K562 (cell line): Measurements from ENCODE around the gene SMAGP. TPM values are rescaled to one million over a fixed set of nuclear protein-coding genes. Genes with fewer than 3 reads are reported as not detected.
A peak's percentile ranks its signal among the peaks of the same experiment; 100 is the strongest.

ENCODE experiments used
- AFF4 ChIP-seq: sonication (generic); formaldehyde crosslinking; IDR thresholded peaks from 2 replicates; pipeline ENCODE4 v1.8.0; 2023; ENCODE audit warnings: mild to moderate bottlenecking, missing genetic modification reagents
- E2F5 ChIP-seq: sonication (generic); formaldehyde crosslinking; IDR thresholded peaks from 2 replicates; pipeline ENCODE4 v1.8.0; 2022; ENCODE audit warnings: mild to moderate bottlenecking, missing genetic modification reagents
- ELK1 ChIP-seq: sonication (generic); formaldehyde crosslinking; IDR thresholded peaks from 2 replicates; pipeline ENCODE4 v1.8.1; 2022; ENCODE audit warnings: missing genetic modification reagents
- GATA2 ChIP-seq: sonication (generic); formaldehyde crosslinking; IDR thresholded peaks from 2 replicates; pipeline ENCODE4 v1.4.0; 2020; ENCODE audit warnings: mild to moderate bottlenecking, missing genetic modification reagents
- KAT7 ChIP-seq: sonication (generic); formaldehyde crosslinking; IDR thresholded peaks from 2 replicates; pipeline ENCODE4 v1.8.0; 2022; ENCODE audit warnings: missing genetic modification reagents, mild to moderate bottlenecking, borderline replicate concordance
- NCOA4 ChIP-seq: fragments of 450-650 bp; IDR thresholded peaks from 2 replicates; pipeline ENCODE4 v1.6.1; 2018; ENCODE audit warnings: mild to moderate bottlenecking; ENCODE audit not compliant: partially characterized antibody
- PTBP1 ChIP-seq: fragments of 200-400 bp; formaldehyde crosslinking; IDR thresholded peaks from 2 replicates; pipeline ENCODE4 v1.6.1; 2017; ENCODE audit warnings: low read depth, low read length
- RBBP5 ChIP-seq: fragments of 200-600 bp; sonication (generic); IDR thresholded peaks from 2 replicates; pipeline ENCODE4 v1.6.1; 2012; ENCODE audit warnings: borderline replicate concordance, mild to moderate bottlenecking, low read length, control low read depth, inconsistent platforms; ENCODE audit not compliant: insufficient read depth, poor library complexity, severe bottlenecking
- SMARCE1 ChIP-seq: fragments of 450-650 bp; IDR thresholded peaks from 2 replicates; pipeline ENCODE4 v1.7.1; 2016; ENCODE audit warnings: mild to moderate bottlenecking
- SOX6 ChIP-seq: fragments of 450-650 bp; IDR thresholded peaks from 2 replicates; pipeline ENCODE4 v1.6.1; 2014; ENCODE audit warnings: mild to moderate bottlenecking
- SP2 ChIP-seq: IDR thresholded peaks from 2 replicates; pipeline ENCODE4 v1.6.1; 2011; ENCODE audit warnings: mild to moderate bottlenecking, low read depth, low read length, moderate library complexity; ENCODE audit not compliant: poor library complexity, severe bottlenecking; ENCODE audit errors: extremely low read depth
- STAT5B ChIP-seq: fragments of 250-450 bp; sonication (Bioruptor Pico); IDR thresholded peaks from 2 replicates; pipeline ENCODE4 v1.8.0; 2021; ENCODE audit warnings: mild to moderate bottlenecking, inconsistent platforms
- TCF7 ChIP-seq: sonication (generic); IDR thresholded peaks from 2 replicates; pipeline ENCODE4 v1.6.1; 2016; ENCODE audit warnings: antibody characterized with exemption, borderline replicate concordance
- TEAD1 ChIP-seq, 2 experiments: fragments of 450-650 bp in 1 of 2; sonication (generic) in 1 of 2; formaldehyde crosslinking; IDR thresholded peaks; 2 replicates each; pipeline versions ENCODE4 v1.4.0 to v1.8.0; 2020 to 2022; ENCODE audit warnings: mild to moderate bottlenecking in 2 of 2, missing genetic modification reagents in 1 of 2
- U2AF1 ChIP-seq: fragments of 200-400 bp; formaldehyde crosslinking; optimal IDR thresholded peaks from 2 replicates; pipeline ENCODE3; 2017; ENCODE audit warnings: mild to moderate bottlenecking, low read depth, low read length, moderate library complexity
- ZC3H8 ChIP-seq: fragments of 450-650 bp; IDR thresholded peaks from 2 replicates; pipeline ENCODE4 v1.6.1; 2017
- ZFX ChIP-seq: sonication (generic); formaldehyde crosslinking; IDR thresholded peaks from 2 replicates; pipeline ENCODE4 v1.8.0; 2022; ENCODE audit warnings: mild to moderate bottlenecking, missing genetic modification reagents, moderate library complexity
- ZKSCAN1 ChIP-seq: fragments of 150-350 bp; IDR thresholded peaks from 2 replicates; pipeline ENCODE4 v1.6.1; 2016; ENCODE audit warnings: low read depth, low read length
- ZNF124 ChIP-seq: sonication (generic); formaldehyde crosslinking; IDR thresholded peaks from 2 replicates; pipeline ENCODE4 v1.8.1; 2022; ENCODE audit warnings: missing genetic modification reagents
- ZNF384 ChIP-seq: IDR thresholded peaks from 2 replicates; pipeline ENCODE4 v1.6.1; 2012; ENCODE audit warnings: low read depth, low read length, improper control_type of control experiment
- ZNF449 ChIP-seq: fragments of 250-450 bp; sonication (Bioruptor Pico); IDR thresholded peaks from 2 replicates; pipeline ENCODE4 v1.8.0; 2022; ENCODE audit warnings: moderate library complexity, mild to moderate bottlenecking, inconsistent platforms
- ZNF507 ChIP-seq: conservative IDR thresholded peaks from 2 replicates; pipeline ENCODE4 v1.6.1; 2017; ENCODE audit warnings: missing genetic modification characterization, missing compliant biosample characterization
- polyA plus RNA-seq, 8 experiments: library from polyadenylated mRNA; depleted of rRNA in 4 of 8; stranded (reverse) in 5 of 8; unstranded in 3 of 8; fragments of >200 nt; fragmentation: Nextera tagmentation in 2 of 8; fragmentation: Illumina TruSeq in 1 of 8; extraction: Ambion mirVana in 2 of 8; extraction: Trizol in 1 of 8; gene quantifications; 2 replicates each; pipeline versions ENCODE4 v1.2.1 to v1.2.3, GENCODE V29; 2011 to 2014; ENCODE audit warnings: inconsistent platforms in 1 of 8, missing spikeins in 1 of 8
- total RNA-seq, 7 experiments: library from RNA; depleted of rRNA in 6 of 7; stranded (reverse); fragments of >200 nt in 6 of 7; fragmentation: Illumina TruSeq in 2 of 7; extraction: Trizol in 2 of 7; gene quantifications; 2 replicates each; pipeline versions ENCODE4 v1.2.1 to v1.2.3, GENCODE V29; 2011 to 2021; ENCODE audit warnings: low replicate concordance in 1 of 7

The SMAGP gene
- total and polyA plus RNA-seq, 9 of the 15 experiments (the other 6 are each of a cell fraction or from before 2014, with no cell fraction given): 23.1 to 62.3 (median 29.9) TPM

GRCh38 chr12:51238510-51239334, 31.5 kb downstream of the SMAGP start, which contains the start of gene DAZAP2 (continued):
- no peak for TF ChIP-seq ZKSCAN1
- no peak for TF ChIP-seq ZNF124 (CRISPR knock-in tag)
- TF ChIP-seq U2AF1: no peak
- peak; percentile 83 for TF ChIP-seq AFF4
- TF ChIP-seq ZNF384: peak; percentile 41
- peak; percentile 56; the same call in 1 of the 2 replicates for TF ChIP-seq KAT7 (CRISPR knock-in tag)
- TF ChIP-seq ZNF507 (tag): no peak
- peak; percentile 96 for TF ChIP-seq RBBP5
- TF ChIP-seq SOX6: no peak
- peak; percentile 88 for TF ChIP-seq SP2
- TF ChIP-seq NCOA4: no peak
- no peak for TF ChIP-seq STAT5B (CRISPR knock-in tag)
- no peak for TF ChIP-seq PTBP1
- TF ChIP-seq SMARCE1: no peak
- TF ChIP-seq TCF7: no peak; the same call in 1 of the 2 replicates
- no peak for TF ChIP-seq ELK1
- TF ChIP-seq ZNF449 (CRISPR knock-in tag): no peak
- no peak for TF ChIP-seq E2F5 (CRISPR knock-in tag)
- TF ChIP-seq ZC3H8: no peak
- peak in 1 of 2 experiments; percentile 83; a peak in 2 of 4 replicates for TF ChIP-seq TEAD1 (CRISPR knock-in tag; IDR thresholded peaks at IDR 0.05)
- TF ChIP-seq GATA2 (CRISPR knock-in tag): no peak
- TF ChIP-seq ZFX (CRISPR knock-in tag): peak; percentile 82
